ENCODE results near the gene ASH1L.

DNA sequence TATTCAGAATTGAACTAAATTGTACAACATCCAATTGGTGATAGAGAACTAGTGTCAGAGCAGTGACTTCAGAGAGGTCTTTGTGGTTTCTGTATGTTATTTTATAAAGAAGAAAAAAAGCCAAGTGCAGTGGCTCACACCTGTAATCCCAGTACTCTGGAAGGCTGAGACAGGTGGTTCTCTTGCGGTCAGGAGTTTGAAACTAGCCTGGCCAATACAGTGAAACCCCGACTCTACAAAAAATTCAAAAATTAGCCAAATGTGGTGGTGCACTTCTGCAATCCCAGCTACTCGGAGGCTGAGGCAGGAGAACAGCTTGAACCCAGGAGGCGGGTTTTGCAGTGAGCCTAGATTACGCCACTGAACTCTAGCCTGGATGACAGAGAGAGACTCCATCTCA, 90.7 kb downstream of the ASH1L start:
- TF ChIP-seq EZH2phosphoT487 (IDR thresholded peaks at IDR 0.05; ENCODE audit: unreplicated experiment) (no peak), CTCF (conservative IDR thresholded peaks at IDR 0.05; ENCODE audit: low read depth in 2 of 2) (no peak), CREB1 (CRISPR knock-in tag; IDR thresholded peaks at IDR 0.05; ENCODE audit: low read depth) (no peak), POLR2AphosphoS5 (IDR thresholded peaks at IDR 0.05; ENCODE audit: low read depth) (no peak), EZH2 (IDR thresholded peaks at IDR 0.05; ENCODE audit: low read depth, unreplicated experiment) (no peak), NANOG (IDR thresholded peaks at IDR 0.05; ENCODE audit: borderline replicate concordance) (no peak), ZNF331 (CRISPR knock-in tag; IDR thresholded peaks at IDR 0.05; ENCODE audit: low read depth) (no peak), ETS1 (IDR thresholded peaks at IDR 0.05) (no peak), JUNB (IDR thresholded peaks at IDR 0.05; ENCODE audit: unreplicated experiment) (no peak), STAT1 (IDR thresholded peaks at IDR 0.05; ENCODE audit: unreplicated experiment) (no peak), ZNF114 (CRISPR knock-in tag; IDR thresholded peaks at IDR 0.05) (no peak)
- TF ChIP-seq, protein P1, sequence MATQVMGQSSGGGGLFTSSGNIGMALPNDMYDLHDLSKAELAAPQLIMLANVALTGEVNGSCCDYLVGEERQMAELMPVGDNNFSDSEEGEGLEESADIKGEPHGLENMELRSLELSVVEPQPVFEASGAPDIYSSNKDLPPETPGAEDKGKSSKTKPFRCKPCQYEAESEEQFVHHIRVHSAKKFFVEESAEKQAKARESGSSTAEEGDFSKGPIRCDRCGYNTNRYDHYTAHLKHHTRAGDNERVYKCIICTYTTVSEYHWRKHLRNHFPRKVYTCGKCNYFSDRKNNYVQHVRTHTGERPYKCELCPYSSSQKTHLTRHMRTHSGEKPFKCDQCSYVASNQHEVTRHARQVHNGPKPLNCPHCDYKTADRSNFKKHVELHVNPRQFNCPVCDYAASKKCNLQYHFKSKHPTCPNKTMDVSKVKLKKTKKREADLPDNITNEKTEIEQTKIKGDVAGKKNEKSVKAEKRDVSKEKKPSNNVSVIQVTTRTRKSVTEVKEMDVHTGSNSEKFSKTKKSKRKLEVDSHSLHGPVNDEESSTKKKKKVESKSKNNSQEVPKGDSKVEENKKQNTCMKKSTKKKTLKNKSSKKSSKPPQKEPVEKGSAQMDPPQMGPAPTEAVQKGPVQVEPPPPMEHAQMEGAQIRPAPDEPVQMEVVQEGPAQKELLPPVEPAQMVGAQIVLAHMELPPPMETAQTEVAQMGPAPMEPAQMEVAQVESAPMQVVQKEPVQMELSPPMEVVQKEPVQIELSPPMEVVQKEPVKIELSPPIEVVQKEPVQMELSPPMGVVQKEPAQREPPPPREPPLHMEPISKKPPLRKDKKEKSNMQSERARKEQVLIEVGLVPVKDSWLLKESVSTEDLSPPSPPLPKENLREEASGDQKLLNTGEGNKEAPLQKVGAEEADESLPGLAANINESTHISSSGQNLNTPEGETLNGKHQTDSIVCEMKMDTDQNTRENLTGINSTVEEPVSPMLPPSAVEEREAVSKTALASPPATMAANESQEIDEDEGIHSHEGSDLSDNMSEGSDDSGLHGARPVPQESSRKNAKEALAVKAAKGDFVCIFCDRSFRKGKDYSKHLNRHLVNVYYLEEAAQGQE (IDR thresholded peaks at IDR 0.05; ENCODE audit: unreplicated experiment) = no peak

Data from GM23338 (cell line).